KG1 (cell line): ENCODE results near the gene CLK3.
"Not testable (repeated sequence)": the region's sequence is repeated elsewhere in the genome, so short reads cannot be mapped to it uniquely, and the experiment has no call there.

ENCODE experiments used
- DNase-seq: peaks from one replicate; lab custom pipeline; 2025; lab: John Stamatoyannopoulos, UW

The CLK3 gene

DNA sequence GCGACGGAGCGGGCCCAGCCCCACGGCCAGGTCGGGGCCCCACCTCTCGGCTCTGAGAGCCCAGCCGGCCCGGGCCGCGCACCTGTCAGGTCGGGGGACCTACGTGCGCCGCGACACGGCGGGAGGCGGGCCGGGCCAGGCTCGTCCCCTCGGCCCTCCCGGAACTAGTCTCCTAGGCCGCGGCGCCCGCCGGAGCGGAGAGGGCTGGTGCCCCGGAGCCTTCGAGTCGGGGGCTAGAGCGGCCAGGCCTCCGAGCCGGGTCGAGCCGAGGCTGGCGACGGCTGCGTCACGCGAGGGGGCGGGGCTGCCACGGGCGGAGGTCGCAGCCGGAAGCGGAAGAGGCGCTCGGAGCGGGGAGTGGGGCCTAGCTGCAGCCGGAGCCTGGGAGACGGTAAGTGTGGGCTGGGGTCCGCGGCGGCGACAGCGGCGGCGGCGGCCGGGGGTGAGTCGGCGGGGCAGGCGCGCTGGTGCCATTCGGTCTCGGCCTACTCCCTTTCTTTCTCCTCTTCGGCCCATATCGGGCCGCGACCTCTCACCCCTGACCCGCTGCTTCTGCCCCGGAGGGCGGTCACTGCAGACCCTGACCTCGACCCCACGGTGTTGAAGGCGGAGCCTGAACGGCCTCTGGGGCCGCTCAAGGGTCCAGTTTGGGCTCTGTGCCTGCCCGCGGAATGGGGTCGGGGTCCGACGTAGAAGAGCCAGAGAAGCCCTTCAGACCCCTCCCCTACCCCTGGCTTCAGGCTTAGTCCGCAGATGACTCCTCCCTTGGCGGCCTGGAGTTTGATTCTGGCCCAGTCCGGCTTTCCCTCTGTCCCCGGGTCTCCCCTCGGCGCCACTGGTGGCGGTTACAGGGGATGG lies at the start of gene CLK3:
Gene CLK3, plus strand, starts transcription at position 329 of the 858 bp plus-strand sequence. CDS start 3,361 bp downstream, outside the sequence.
- DNase-seq: peak; percentile 96

DNA sequence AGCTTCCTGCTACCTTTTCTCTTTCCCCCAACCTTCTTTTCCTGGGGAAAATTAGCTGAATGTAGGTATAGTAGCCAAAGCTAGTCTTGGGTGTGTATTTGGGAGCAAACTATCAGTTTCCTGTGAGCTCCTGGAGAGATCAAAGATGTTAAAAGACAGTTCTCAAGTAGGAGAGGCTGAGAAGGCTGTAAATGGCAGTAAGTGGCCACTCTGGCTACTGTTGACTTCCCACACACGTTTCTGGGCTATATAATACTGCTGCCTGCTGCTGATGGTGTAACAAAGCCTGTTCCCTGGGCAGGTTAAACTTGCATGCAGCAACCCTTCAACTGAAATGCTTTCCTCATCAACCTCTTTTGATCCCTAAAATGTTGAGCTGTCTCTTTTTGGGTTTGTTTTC lies 47.0 kb upstream of the CLK3 start:
- DNase-seq: no peak

DNA sequence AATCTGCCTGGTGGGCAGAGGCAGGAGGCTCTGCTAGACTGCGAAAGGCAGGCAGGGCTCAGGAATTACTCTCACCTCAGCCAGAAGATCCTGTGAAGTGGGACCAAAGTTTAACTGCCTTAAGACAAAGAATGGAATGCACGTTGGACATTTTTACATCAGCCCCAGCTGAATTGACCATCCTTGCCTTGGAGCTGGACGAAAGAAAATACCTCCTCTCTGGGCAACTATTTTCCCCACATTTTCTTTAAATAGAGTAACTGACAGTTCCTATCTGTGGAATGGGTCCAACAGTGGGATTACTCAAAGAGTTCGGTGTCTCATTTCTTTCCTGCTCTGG lies 45.9 kb upstream of the CLK3 start:
- no peak for DNase-seq

DNA sequence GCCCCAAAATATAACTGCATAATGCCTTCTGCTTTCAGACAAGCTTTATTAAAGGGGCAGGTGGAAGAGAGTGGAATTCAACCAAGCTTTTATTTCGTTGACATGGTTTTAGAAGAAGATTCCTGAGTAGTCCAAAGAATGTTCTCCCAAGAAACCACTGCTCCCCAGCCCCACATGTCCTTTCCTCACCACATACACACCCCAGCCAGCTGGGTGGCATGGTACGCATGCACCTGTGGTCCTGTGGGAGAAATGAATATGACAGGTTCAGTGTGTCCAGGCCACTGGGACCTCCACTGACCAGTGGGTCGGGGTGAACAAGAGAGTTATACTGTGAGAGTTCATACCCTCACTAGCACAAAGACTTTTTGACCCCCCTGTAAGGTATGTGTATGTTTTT lies 44.4 kb upstream of the CLK3 start:
- DNase-seq: no peak

DNA sequence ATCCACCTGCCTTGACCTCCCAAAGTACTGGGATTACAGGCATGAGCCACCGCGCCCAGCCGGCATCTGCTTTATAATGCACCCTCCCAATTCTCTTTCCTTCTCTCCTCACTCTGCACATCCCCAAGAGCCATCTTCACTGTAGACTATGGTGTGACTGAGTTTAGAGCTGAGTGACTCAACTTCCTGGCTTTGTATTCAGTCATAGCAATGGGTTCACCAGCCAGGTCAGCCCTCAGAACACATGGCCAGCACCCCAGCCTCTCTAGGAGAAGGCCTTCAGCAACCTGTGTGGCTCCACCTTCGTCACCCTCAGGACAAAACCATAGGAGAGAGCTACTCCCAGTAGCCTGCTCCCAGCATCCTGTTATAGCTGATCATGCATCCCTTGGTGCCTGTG lies 41.6 kb upstream of the CLK3 start:
- DNase-seq: no peak

DNA sequence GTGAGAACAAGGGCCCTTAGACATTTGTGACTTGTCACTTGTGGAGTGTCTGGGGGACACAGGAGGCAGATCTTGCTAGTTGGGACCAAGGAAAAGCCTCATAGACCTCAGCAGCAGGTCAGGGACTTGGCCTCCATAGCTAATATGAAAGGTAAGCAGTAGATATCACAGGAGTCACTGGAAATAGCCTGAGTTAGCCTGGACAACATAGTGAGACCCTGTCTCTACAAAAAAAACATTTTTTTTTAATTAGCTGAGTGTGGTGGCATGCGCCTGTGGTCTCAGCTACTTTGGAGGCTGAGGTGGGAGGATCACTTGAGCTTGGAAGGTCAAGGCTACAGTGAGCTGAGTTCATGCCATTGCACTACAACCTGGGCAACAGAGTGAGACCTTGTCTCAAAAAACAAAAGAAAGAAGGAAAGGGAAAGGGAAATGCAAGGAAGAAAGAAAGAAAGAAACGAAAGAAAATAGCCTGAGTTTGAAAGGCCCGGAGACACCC lies 37.1 kb upstream of the CLK3 start:
- no peak for DNase-seq

DNA sequence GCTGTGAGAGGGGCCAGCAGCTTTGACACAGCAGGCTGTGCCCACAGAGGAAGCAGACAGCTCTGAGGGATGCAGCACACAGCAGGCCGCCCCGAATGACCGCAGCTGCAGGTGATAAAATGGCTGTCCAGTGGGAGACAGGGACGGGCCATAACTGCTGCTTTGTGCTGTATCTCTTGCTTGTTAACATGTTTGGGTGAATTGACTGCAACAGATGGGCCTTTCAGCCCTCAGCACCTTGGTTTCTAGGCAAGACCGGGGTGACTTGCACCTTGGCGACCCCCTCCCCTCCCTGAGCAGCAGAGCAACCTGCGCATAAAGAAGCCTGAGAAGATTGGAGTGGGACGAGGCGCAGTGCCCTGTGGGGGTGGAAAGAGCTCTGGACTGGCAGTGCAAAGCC lies 36.6 kb upstream of the CLK3 start:
- DNase-seq: no peak

DNA sequence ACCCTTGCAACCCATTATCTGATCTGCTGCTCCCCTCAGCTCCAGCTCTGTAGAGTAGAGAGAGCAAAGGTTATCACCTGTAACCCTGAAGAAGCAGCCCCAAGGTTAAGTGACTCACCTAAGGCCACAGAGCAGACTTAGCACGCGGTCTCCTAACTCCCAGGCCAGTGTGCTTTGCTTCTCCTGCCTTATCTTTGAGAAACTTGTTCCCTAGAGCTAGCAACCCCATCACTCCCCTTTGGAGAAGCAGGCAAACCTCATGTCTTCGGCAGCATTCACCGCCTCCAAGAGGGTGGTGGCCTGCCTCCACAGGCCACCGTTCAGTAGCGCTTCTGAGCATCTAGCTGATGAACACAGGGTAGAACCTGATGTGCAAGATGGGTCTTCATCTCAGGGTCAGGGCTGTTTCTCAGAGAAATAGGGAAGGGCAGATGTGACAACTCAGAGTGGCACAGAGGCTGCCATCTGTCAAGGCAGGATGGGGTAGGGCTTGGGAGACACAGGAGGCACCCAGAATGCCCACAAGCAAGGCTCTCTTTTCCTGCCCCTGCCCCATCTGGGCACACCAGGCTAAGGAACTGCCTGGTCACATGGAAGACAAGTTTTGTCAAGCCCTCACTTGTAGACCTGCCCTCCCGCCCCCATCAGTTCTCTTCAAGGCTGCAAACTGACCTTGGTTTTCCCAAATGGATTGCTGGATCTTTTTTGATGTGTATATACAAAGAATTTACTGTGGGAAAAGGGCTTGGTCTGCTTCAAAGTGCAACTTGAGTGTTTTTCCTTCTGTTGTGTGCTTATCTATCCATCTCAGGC lies 34.9 kb upstream of the CLK3 start:
- no peak for DNase-seq

DNA sequence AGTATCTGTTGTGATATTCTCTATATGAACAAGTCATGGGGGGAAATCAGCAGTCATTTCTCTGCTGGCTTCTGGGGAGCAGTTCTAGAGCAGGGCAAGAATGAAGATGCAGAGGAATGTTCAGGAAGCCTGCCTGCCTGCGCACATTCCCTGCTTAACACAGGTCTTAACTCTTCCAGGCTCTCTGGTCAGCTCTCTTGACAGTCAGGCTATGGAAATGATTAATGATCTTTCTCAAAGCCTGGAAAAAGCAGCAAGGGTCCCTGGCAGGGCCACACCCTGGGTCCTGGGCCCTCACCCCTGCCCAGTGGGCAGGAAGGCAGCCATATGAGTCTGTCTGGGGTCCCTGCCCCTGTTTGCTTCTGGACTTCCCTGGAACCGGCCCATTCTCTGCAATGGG lies 31.4 kb upstream of the CLK3 start:
- DNase-seq: no peak

DNA sequence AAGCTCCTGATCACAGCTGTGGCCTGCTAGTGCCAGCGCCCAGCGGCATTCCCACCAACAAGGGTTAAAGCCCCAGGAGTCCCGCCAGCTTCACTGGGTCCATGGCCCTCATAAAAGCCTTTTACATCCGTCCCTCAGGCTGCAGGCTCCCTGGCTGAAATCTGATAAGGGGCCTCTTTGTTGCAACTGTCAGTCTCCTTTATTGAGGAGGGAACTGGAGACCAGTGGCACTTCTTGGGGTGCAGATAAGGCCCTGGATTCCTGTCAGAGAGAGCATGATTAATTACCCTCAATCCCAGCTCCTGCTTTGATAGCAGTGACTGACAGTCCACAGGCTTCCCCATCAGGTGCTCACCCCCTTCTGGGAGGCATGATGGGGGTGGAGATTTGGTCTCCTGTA lies 30.9 kb upstream of the CLK3 start:
- no peak for DNase-seq

DNA sequence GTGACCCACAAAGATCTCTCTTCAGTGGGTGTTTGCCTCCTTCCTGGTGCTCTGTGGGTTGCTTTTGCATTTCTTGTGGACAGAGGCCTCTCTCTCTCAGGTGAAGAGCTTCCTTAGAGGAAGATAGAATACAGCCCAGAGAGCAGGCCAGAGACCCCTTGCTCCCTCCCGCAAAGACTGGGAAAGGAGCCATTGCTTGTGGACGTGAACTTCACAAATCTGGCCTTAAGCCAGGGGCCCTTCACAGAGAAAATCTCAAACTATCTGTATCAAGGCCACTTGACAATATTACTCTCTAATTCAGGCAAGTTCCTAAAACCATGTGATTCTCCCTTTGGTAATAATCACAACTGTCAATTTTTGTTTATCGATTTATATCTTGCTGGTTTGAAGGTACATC lies 30.4 kb upstream of the CLK3 start:
- no peak for DNase-seq

DNA sequence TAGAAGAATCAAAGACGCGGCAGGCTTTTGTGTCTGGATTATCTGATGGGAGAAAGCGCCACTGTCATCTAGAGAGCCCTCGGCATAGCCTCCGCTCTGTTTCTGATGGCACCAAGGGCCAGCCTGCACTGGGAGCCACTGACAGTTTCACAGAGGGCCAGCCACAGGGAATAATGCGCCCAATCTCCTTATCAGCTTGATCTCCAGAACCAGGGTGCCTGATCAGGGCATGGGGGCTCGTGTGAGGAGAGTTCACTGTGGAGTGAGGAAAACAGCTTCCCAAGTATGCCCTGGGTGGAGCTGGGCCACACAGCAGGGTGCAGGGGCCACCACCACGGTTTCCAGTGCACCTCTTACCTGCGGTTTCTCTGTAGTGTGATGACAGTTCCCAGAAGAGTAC lies 29.8 kb upstream of the CLK3 start:
- no peak for DNase-seq

DNA sequence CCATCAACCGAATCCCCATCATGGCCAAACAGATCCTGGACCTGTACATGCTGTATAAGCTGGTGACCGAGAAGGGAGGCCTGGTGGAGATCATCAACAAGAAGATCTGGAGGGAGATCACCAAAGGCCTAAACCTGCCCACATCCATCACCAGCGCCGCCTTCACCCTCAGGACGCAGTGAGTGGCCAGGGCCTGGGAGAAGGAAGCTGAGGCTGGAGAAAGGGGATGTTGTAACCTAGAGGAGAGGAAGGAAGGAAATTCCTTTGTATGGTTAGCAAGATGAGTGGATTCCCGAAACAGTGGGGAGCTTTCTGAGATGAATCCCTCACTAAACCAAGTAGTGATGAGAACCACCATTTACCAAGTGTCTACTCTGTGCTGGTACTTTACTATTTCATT lies 25.8 kb upstream of the CLK3 start:
- no peak for DNase-seq

DNA sequence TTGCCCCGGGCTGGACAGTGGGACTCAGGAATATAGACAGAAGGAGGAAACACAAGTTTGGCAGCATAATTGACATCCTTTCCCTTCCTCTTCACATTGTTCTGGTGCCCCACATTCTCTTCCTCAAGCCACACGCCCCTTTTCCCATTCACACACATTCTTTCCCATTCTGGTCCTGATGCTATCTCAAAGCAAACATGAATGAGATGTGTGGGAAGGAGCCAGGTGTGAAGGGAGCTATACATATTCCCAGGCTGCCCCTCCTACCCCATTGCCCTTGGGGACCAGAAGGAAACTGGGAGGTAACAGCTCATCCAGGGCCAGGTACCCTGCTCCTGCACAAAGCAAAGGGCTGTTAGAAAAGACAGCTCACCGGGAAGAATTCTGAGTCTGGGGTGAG lies 23.4 kb upstream of the CLK3 start:
- DNase-seq: no peak

DNA sequence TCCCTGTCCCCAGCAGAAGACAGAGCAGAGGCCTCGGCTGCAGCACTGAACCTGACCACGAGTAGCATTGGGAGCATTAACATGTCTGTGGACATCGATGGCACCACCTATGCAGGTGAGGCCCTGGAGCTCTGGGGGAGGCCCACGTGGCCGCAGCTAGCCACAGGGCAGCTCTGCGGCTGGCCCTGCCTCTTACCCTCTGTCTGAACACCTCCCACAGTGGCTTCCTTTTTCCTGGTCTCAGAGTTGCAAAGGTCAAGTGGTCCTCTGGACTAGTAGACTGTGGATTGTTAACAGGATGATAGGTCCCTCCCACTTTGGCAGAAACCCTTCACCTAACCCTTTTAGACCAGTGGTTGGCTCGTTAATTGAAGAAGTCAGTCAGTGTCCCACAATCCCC lies 22.5 kb upstream of the CLK3 start:
- no peak for DNase-seq

DNA sequence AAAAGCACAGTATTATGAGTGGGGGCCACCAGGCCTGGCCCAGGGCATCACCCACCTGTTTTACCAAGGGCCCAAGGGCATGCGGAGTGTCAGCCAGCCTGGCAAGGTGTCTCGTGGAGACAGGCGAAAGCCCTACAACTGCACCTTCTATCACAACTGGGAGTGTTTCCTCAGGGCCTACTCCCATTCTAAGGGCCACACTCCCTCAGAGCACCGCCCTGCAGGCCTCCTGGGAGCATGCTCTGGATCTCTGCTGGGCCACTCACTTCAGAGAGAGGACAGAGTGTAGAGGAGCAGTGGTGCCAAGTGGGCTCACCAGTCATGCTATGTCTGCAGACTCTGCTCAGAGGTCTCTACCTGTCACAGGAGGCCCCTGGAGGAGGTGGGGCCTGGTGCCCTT lies 21.2 kb upstream of the CLK3 start:
- no peak for DNase-seq

DNA sequence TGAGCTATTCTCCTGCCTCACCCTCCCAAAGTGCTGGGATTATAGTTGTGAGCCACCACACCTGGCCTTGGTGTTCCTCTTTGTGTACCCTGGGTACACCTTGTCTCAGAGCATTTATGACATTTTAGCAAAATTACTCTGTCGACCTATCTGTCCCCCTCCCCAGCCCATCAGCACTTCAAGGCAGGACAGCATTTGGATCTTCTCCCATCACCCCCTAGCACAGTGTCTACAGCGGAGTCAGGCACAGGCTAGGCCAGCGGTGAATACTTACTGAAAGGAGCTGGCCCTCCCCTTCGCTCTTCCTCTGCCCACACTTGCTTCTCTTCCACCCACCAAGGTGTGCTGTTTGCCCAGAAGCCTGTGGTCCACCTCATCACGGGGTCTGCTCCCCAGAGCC lies 20.4 kb upstream of the CLK3 start:
- DNase-seq: no peak

DNA sequence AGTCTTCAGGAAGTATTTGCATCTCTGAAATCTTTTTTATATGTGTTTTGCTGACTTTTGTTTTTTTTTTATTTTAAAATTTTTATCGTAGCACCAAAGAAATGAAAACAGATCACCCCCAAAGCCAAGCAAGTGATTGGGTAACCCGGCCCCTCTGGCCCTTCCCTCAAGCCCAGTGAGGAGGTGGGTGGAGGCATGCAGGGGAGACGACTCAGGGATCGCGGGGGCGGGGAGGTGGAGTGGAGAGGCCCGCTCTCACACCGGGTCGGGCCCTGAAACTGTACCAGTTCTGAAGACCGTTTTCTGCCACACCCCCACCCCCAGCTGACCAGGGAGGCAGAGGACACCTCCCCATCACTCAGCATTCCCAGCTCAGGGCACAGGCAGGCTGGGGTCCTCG lies 18.9 kb upstream of the CLK3 start:
- DNase-seq: not testable (repeated sequence)

DNA sequence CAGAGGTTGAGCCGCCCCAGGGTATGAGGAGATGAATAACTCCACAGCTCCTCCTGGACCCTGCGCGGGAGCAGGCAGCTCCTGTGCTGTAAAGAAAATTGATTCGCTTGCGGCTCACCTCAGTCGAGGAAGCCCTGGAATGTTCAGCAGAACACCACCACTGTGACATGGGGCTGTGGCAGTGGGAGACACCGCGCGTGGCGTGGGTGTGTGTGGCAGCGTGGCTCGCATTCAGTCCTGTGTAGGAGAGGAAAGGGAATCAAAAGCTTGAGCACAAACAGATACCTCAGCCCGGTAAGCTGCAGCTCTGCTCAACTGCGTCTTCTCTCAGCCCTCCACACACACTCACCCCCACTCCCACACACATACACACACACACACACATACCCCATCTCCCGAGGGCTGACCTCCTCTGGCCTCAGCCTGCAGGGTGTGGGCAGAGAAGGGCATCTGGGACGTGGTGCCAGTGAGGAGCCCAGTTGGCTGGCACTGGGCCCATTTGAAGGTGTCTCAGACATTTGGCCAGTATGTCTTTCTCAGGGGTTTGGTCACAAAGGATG lies 18.4 kb upstream of the CLK3 start:
- not testable (repeated sequence) for DNase-seq

DNA sequence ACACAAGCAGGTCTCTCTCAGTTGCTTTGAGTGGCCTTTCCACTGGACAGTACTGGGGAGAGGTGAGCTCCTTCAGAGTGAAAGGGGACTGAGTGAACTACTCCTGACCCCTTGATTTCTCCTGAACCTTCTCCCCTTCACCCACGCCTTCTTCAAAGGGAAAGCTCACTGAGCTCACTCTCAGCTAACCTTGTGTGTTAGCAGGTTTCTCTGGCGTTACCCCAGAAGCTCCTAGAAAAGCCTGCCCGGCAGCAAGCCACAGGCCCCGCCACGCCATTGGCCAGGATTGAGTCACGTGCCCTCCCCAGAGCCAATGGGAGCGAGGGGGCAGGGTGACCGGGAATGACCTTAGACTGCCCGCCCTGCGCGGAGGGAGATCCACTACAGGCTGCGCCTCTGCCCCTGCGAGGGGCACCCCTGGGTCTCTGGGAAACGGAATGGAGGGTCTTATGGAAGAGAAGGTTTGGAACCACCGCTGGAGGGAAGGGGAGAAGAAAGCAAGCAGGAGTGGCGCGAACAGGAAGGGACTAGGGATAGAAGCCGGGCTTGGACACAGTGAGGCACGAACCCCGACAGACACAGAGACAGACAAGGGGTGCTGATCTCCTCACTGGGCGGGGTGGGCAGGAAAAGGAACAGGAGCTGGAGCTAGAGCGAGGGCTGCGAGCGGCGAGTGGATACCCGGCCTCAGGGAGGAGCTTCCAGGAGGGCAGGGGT lies 17.4 kb upstream of the CLK3 start:
- DNase-seq: no peak

DNA sequence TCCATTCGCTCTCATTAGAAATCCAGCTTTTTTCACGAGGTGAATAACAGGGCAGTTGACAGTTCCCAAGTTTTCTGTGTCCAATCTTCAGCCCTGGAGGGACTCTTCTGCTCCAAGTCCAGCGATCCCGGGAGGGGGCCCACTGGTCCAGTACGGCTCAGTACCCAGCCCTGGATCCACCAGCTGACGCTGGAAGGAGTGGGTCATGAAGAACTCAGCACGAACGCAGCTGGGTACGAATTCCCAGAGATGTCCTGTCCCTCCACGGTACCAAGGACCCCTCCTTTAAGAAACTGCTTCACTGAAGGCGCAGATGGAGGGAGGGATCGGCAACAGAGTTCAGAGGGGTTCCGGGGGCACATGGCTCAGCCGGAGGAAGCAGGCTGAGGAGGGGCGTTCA lies 16.5 kb upstream of the CLK3 start:
- DNase-seq: no peak

DNA sequence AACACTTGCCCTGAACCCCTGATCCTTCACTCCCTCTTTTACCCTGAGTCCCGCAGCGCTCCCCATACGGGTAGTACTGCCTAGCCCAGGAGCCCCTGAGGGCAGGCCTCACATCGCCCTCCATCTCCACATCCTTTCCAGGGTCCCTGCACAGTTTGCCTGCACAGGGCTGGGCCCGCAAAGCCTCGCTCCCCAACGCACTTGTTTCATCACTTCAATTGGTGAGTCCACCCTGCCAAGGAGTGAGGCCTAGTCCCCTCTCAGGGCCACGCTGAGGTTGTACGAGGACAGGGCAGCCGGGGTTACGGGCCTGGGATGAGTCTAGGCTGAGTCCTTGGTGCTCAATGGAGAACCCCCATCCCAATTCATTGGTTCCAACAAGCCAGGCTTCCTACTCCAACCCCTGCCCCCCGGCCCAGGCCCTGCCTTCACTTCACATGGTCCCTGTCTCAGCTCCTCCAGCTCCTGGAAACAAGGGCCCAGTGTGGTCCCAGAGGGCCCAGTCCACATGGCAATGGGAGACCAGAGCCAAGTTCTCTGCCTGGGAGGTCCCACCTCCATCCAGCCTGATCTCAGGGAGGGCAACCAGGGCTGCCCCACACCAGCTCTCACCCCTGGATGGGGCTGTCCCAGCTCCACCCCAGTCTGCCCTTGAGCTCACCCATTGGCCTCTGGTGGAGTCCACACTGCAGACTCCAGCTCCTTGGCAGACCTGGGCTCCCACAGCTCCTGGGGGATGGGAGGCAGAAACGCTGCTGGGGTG lies 12.4 kb upstream of the CLK3 start:
- no peak for DNase-seq
